ENCODE data around the gene MAB21L4. TPM values are rescaled to one million over a fixed set of nuclear protein-coding genes. Genes with fewer than 3 reads are reported as not detected.

MAB21L4 gene
- total RNA-seq, 2 donors from 2014 or later, result not detected

- Histone ChIP-seq H3K4me3 (no peak overlapping the region), H3K27me3 (replicated peaks; ENCODE audit: insufficient read depth) (no peaks in the 10 kb centered on the region), H3K4me1 (ENCODE audit: control insufficient read depth in 1 of 2, low read depth in 2 of 2) (no peaks in the 10 kb centered on the region), H3K9me3 (no peaks in the 10 kb centered on the region), H3K36me3 (no peaks in the 10 kb centered on the region), H3K27ac (no peak overlapping the region)
- ATAC-seq (ENCODE audit: insufficient number of reproducible peaks, low FRiP score, low read depth) (no peak), DNase-seq (ENCODE audit: low spot score) (no peak)
- TF ChIP-seq, protein P1, sequence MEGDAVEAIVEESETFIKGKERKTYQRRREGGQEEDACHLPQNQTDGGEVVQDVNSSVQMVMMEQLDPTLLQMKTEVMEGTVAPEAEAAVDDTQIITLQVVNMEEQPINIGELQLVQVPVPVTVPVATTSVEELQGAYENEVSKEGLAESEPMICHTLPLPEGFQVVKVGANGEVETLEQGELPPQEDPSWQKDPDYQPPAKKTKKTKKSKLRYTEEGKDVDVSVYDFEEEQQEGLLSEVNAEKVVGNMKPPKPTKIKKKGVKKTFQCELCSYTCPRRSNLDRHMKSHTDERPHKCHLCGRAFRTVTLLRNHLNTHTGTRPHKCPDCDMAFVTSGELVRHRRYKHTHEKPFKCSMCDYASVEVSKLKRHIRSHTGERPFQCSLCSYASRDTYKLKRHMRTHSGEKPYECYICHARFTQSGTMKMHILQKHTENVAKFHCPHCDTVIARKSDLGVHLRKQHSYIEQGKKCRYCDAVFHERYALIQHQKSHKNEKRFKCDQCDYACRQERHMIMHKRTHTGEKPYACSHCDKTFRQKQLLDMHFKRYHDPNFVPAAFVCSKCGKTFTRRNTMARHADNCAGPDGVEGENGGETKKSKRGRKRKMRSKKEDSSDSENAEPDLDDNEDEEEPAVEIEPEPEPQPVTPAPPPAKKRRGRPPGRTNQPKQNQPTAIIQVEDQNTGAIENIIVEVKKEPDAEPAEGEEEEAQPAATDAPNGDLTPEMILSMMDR (IDR thresholded peaks at IDR 0.05), result no peak
Observed at GRCh38 chr2:240865391-240865790, 30.6 kb downstream of the MAB21L4 start.

GRCh38 chr2:240864475-240864874, 31.5 kb downstream of the MAB21L4 start:
- Histone ChIP-seq H3K4me1 (ENCODE audit: control insufficient read depth in 1 of 2, low read depth in 2 of 2) (no peaks in the 10 kb centered on the region), H3K9me3 (no peaks in the 10 kb centered on the region), H3K4me3 (no peak overlapping the region), H3K36me3 (no peaks in the 10 kb centered on the region), H3K27me3 (replicated peaks; ENCODE audit: insufficient read depth) (no peaks in the 10 kb centered on the region), H3K27ac (no peak overlapping the region)
- ATAC-seq (ENCODE audit: insufficient number of reproducible peaks, low FRiP score, low read depth) (no peak), DNase-seq (ENCODE audit: low spot score) (no peak)
- TF ChIP-seq, protein P1 (IDR thresholded peaks at IDR 0.05), result no peak

DNA sequence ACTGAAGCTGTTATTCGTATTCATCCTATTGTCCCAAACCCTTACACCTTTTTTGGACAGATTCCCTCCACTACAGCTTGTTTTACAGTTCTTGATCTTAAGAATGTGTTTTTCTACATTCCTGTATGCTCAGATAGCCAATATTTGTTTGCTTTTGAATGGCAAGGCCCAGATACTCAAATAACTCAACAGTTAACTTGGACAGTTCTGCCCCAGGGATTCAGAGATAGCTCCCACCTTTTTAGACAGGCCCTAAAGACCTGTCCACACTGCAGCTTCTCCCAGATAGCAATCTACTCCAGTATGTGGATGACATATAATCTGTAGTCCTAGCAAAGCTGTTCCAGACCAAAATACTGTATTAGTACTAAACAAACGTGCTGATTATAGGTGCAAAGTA, 34.4 kb downstream of the MAB21L4 start:
- Histone ChIP-seq H3K4me1 (ENCODE audit: control insufficient read depth in 1 of 2, low read depth in 2 of 2) (no peaks in the 10 kb centered on the region), H3K27me3 (replicated peaks; ENCODE audit: insufficient read depth) (no peaks in the 10 kb centered on the region), H3K36me3 (no peaks in the 10 kb centered on the region), H3K4me3 (no peak overlapping the region), H3K9me3 (no peaks in the 10 kb centered on the region), H3K27ac (no peak overlapping the region)
- no peak for ATAC-seq (ENCODE audit: insufficient number of reproducible peaks, low FRiP score, low read depth)
- TF ChIP-seq, protein P1 (IDR thresholded peaks at IDR 0.05), result no peak
- no peak for DNase-seq (ENCODE audit: low spot score)

DNA sequence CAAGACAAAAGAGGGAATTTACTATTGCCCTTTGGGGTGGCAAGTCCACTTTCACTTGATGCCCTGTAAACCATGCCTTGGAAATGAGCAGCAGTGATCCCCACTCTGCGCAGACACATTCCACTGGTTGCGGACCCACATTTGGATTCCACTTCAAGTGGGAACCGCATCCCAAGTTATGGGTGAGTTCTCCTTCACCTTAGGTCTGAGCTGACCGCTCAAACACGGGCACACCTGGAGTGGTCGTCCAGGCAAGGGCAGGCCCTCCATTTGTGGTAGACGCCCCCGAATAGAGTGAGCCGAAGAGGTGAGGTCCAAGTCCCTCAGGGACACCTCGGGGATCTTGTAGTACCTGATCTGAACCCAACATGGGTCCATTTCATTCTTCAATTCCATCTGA, 37.1 kb downstream of the MAB21L4 start:
- TF ChIP-seq, protein P1 (IDR thresholded peaks at IDR 0.05), result no peak
- ATAC-seq (ENCODE audit: insufficient number of reproducible peaks, low FRiP score, low read depth) (no peak), DNase-seq (ENCODE audit: low spot score) (no peak)
- Histone ChIP-seq H3K36me3 (no peaks in the 10 kb centered on the region), H3K4me1 (ENCODE audit: control insufficient read depth in 1 of 2, low read depth in 2 of 2) (no peaks in the 10 kb centered on the region), H3K4me3 (no peak overlapping the region), H3K27me3 (replicated peaks; ENCODE audit: insufficient read depth) (no peaks in the 10 kb centered on the region), H3K9me3 (no peaks in the 10 kb centered on the region), H3K27ac (no peak overlapping the region)

- no peak for DNase-seq (ENCODE audit: low spot score)
- H3K4me1 ChIP-seq (ENCODE audit: control insufficient read depth in 1 of 2, low read depth in 2 of 2), result no peaks in the 10 kb centered on the region
- no peak overlapping the region for H3K27ac ChIP-seq
- H3K36me3 ChIP-seq, result no peaks in the 10 kb centered on the region
- no peak for ATAC-seq (ENCODE audit: insufficient number of reproducible peaks, low FRiP score, low read depth)
- H3K4me3 ChIP-seq, result no peak overlapping the region
- H3K27me3 ChIP-seq (replicated peaks; ENCODE audit: insufficient read depth), result no peaks in the 10 kb centered on the region
- TF ChIP-seq, protein P1 (IDR thresholded peaks at IDR 0.05), result no peak
- no peaks in the 10 kb centered on the region for H3K9me3 ChIP-seq
Observed at GRCh38 chr2:240858321-240858720, 37.6 kb downstream of the MAB21L4 start.

All from thoracic aorta (tissue), 2 donors.